ENCODE data around the gene CDK9.

The CDK9 gene

GRCh38 chr9:127746959-127747569, 38.8 kb upstream of the CDK9 start:
- H3K4me3 ChIP-seq (replicated peaks; ENCODE audit: insufficient read depth, low read length), result no peak overlapping the region
- H3K27me3 ChIP-seq (ENCODE audit: insufficient read depth, poor library complexity, severe bottlenecking), result no peaks in the 10 kb centered on the region
- no peak for DNase-seq (ENCODE audit: low read depth in 1 of 2, low spot score in 1 of 2)
- H3K27ac ChIP-seq (replicated peaks), result no peak overlapping the region
- TF ChIP-seq GABPA (IDR thresholded peaks at IDR 0.05; ENCODE audit: low read depth), result no peak
- TF ChIP-seq CTCF (IDR thresholded peaks at IDR 0.05; ENCODE audit: insufficient read depth, low read length), result no peak
- TF ChIP-seq POLR2AphosphoS5 (IDR thresholded peaks at IDR 0.05; ENCODE audit: low read depth), result no peak
- no peak for TF ChIP-seq SPI1 (IDR thresholded peaks at IDR 0.05; ENCODE audit: borderline replicate concordance, low read depth)
- no peak for TF ChIP-seq REST (IDR thresholded peaks at IDR 0.05; ENCODE audit: insufficient replicate concordance, low read depth)

GRCh38 chr9:127749090-127749787, 36.6 kb upstream of the CDK9 start:
- TF ChIP-seq POLR2AphosphoS5 (IDR thresholded peaks at IDR 0.05; ENCODE audit: low read depth), result no peak
- TF ChIP-seq REST (IDR thresholded peaks at IDR 0.05; ENCODE audit: insufficient replicate concordance, low read depth), result no peak
- peak; percentile 81; the same call in 1 of the 2 replicates for TF ChIP-seq SPI1 (IDR thresholded peaks at IDR 0.05; ENCODE audit: borderline replicate concordance, low read depth)
- no peak overlapping the region for H3K4me3 ChIP-seq (replicated peaks; ENCODE audit: insufficient read depth, low read length)
- peak; percentile 66 to 94 for DNase-seq (ENCODE audit: low read depth in 1 of 2, low spot score in 1 of 2)
- H3K27ac ChIP-seq (replicated peaks), result peak overlapping the region; percentile 44
- no peaks in the 10 kb centered on the region for H3K27me3 ChIP-seq (ENCODE audit: insufficient read depth, poor library complexity, severe bottlenecking)

- H3K27ac ChIP-seq (replicated peaks), result no peak overlapping the region
- no peak overlapping the region for H3K4me3 ChIP-seq (replicated peaks; ENCODE audit: insufficient read depth, low read length)
- DNase-seq (ENCODE audit: low read depth in 1 of 2, low spot score in 1 of 2), result no peak
- H3K27me3 ChIP-seq (ENCODE audit: insufficient read depth, poor library complexity, severe bottlenecking), result no peaks in the 10 kb centered on the region
- TF ChIP-seq SPI1 (IDR thresholded peaks at IDR 0.05; ENCODE audit: borderline replicate concordance, low read depth) (no peak), REST (IDR thresholded peaks at IDR 0.05; ENCODE audit: insufficient replicate concordance, low read depth) (peak; percentile 97)
Measured at GRCh38 chr9:127751269-127752054, 34.4 kb upstream of the CDK9 start.

Data from HL-60 (cell line).